ENCODE measurements around the gene MMADHC.
"Not testable (repeated sequence)": the region's sequence is repeated elsewhere in the genome, so short reads cannot be mapped to it uniquely, and the experiment has no call there.

MMADHC gene

GRCh38 chr2:149595056-149595963 is 7.7 kb upstream of the MMADHC start:
- DNase-seq, result no peak

DNA sequence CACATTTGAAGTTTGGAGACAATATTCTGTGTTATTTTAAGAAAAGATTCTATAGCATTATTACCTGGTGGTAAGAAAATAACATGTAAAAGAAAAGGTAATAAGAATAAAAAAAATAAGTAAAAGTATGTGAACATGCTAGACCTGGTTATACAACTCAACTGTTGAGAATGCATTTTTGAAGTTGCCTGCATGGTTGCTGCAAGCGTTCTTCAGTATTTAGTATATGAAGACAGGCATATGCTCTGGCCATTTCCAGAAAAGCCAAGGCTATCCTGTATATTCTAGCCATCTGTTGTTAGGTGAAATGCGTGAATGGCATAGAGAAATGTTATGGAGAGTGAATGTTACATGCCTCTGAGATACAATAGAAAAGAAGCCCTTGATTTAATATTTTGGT is 6.8 kb upstream of the MMADHC start:
- DNase-seq, result no peak

- no peak for DNase-seq
Measured at GRCh38 chr2:149587950-149588487, 444 bp upstream of the MMADHC start.

GRCh38 chr2:149586898-149587219 is 716 bp downstream of the MMADHC start:
- no peak for DNase-seq

DNA sequence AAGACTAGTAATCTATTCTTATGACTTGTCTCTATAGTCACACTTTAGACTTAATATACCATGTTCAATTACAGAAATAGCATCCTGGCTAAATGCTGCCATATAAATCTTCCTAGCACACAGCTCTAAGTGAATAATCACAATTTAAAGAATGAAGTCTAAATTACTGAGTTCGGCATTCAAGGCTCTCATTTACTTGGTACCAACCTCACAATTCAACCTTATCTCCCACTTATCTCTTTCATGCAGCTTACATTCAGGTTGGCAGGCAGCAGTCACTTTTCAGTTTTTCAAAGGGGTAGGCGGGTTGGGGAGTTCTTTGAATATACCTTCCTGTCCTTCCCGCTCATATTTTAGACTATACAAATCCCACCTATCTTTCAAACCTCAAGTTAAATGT is 1.5 kb downstream of the MMADHC start:
- no peak for DNase-seq

DNA sequence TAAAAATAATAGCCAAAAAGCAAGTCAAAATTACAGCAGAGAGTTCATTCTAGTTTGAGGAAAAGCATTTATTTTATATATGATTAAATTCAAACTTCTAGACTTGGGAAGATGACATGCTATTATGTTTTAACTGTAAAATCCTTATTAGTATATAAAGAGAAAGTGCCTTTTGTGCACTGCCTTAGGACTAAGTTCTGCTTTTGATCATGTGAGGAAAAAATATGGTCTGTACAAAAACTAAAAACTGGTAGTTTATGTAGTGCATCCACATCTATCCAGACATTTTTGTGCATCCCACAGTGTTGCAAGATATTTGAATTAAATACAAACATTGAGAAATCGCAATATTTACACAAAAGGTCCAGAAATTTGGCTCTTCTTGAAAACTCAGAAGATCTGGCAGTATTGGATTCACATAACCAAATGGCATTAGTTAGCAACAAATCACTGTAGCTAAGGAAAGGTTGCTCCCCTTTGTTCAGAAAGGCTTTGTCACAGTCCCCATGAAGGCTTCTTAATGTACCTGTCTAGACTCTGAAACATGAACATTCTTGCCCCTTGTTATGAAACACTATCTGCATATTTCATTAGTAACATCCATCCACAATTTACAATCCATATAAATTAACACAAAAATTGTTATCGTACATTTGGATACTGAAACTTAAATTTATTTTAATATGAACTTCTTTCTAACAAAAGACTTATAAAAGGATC is 2.2 kb downstream of the MMADHC start:
- no peak for DNase-seq

DNA sequence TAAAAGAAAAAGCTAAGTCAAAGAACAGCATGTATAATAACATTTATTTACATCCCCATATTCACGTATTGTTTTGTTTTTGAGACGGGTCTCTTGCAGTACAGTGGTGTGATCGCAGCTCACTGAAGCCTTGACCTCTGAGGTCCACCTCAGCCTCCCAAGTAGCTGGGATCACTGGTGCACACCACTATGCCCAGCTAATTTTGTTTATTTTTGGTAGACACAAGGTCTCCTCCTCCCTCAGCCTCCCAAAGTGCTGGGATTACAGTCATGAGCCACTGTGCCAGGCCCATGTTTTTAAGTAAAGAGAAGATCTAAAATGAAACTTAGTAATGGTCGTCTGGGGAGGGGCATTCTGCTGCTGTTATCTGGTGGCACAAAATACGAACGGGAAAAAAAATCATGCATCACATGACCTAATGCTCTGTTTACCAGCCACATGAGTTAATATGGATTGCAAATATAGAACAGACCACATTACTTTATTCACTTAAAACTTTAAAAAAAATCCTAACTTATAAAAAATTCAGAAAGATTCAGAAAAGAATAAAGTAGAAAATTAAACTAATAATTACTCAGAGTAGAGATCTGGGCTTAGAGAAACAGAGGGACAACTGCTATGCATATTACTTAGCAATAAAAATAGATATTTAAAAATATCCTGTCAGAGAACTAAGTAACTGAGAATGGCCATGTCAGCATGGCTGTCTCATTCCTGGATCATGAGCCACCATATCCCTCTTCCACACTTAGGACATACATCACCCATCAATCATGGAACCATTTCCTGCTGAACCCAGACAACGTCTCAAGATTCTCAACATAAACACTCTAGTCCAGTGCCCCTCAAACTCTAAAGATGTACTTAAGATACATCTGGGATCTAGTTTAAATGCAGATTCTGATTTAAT is 7.3 kb downstream of the MMADHC start:
- no peak for DNase-seq

GRCh38 chr2:149577269-149577668 is 10.3 kb downstream of the MMADHC start:
- DNase-seq, result no peak

- DNase-seq, result no peak
Measured at GRCh38 chr2:149575752-149576151, 11.8 kb downstream of the MMADHC start.

- no peak for DNase-seq
Measured at GRCh38 chr2:149575277-149575676, 12.3 kb downstream of the MMADHC start.

- no peak for DNase-seq
Measured at GRCh38 chr2:149573760-149574159, 13.8 kb downstream of the MMADHC start.

DNA sequence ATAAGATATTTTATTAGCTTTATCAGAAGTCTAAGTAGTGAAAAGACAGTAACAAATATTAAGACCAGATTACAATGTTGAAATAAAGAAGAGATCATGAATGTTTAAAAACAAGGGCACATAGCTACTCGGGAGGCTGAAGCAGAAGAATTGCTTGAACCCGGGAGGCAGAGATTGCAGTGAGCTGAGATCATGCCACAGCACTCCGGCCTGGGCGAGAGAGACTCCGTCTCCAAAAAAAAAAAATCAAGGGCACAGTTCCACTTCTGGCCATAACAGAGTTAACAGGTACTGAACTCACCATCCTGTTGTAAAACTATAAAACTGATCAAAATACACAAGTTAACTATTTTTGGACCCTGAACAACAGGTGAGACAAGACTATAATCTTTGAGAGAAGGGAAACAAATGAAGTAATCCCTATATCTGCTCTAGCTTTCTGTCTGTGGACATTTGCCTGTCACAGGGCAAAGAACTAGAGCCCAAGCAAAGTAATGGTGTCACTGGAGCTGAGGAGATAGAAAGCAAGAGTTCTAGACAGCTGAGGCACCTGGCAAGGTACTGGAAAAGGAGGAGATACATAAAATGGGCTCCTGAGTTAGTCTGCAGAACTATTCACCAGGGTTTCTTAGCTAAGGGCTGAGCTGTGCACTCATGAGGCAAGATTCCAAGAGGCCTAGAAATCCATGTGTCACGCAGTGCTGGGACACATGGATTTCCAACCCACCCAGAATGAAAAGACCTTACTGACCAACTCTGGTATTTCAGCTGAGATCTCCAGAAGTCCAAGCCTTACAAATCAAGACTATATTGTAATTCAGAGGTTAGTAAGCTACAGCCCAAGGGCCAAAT is 15.2 kb downstream of the MMADHC start:
- peak in 1 of 14 donors; percentile 14 for DNase-seq

- no peak for DNase-seq
Measured at GRCh38 chr2:149568138-149568537, 19.4 kb downstream of the MMADHC start.

- DNase-seq, result no peak
Measured at GRCh38 chr2:149566652-149567051, 20.9 kb downstream of the MMADHC start.

- not testable (repeated sequence) for DNase-seq
Measured at GRCh38 chr2:149565625-149566024, 21.9 kb downstream of the MMADHC start.

DNA sequence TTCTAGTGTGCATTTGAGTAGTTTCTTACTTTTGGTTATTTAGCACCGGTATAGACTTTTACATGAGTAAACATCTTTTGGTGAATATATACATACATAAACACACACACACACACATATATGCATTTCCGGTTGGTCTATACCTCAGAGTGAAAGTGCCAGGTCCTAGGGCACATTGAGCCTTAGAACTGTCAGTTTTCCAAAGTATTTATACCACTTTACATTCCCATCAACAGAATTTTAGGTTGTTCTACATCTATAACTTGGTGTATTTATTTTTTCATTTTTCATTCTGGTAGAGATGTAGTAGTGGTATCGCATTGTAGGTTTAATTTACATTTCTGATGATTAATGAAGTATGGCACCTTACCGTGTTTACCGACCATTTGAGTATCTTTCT is 22.6 kb downstream of the MMADHC start:
- DNase-seq, result no peak

DNA sequence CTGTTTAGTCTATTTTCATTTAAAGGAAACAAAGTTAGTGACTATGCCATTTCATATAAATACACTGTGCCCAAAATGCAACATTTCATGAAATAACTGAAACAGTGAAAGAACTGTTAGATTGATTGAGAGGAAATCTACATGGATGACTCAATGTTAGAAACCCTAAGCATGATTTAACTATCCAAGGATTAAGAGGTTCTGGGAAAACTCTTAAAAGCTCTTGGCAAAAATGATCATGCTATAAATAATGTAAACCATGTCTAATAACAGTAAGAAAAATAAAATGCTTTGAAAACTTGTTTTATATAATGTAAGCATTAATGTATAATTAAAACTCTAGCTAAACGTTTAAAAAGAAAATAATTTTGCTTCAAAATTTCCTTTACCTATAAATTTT is 23.5 kb downstream of the MMADHC start:
- DNase-seq, result no peak

GRCh38 chr2:149562324-149562723 is 25.3 kb downstream of the MMADHC start:
- DNase-seq, result no peak

- no peak for DNase-seq
Measured at GRCh38 chr2:149561309-149561926, 26.2 kb downstream of the MMADHC start.

GRCh38 chr2:149559341-149560068 is 28.1 kb downstream of the MMADHC start:
- no peak for DNase-seq

Measured in C1 segment of cervical spinal cord (tissue), 14 donors.